ENCODE data around the gene DIP2B.
"Not testable (repeated sequence)": the region's sequence is repeated elsewhere in the genome, so short reads cannot be mapped to it uniquely, and the experiment has no call there.

DIP2B gene

GRCh38 chr12:50640321-50640939 is 135.6 kb downstream of the DIP2B start:
- no peak for DNase-seq

GRCh38 chr12:50641566-50641965 is 136.8 kb downstream of the DIP2B start:
- no peak for DNase-seq

- no peak for DNase-seq
Observed at GRCh38 chr12:50642035-50642451, 137.3 kb downstream of the DIP2B start.

- no peak for DNase-seq
Observed at GRCh38 chr12:50642761-50643160, 138.0 kb downstream of the DIP2B start.

- DNase-seq, result no peak
Observed at GRCh38 chr12:50647031-50647430, 142.2 kb downstream of the DIP2B start.

- no peak for DNase-seq
Observed at GRCh38 chr12:50647479-50647878, 142.7 kb downstream of the DIP2B start.

- no peak for DNase-seq
Observed at GRCh38 chr12:50650285-50650684, 145.5 kb downstream of the DIP2B start.

GRCh38 chr12:50655374-50655921 is 150.7 kb downstream of the DIP2B start:
- DNase-seq, result no peak

GRCh38 chr12:50659260-50659659 is 154.5 kb downstream of the DIP2B start:
- DNase-seq, result no peak

GRCh38 chr12:50659690-50660424 is 155.1 kb downstream of the DIP2B start:
- DNase-seq, result no peak

- no peak for DNase-seq
Observed at GRCh38 chr12:50660425-50660822, 155.6 kb downstream of the DIP2B start.

GRCh38 chr12:50661300-50662115 is 156.7 kb downstream of the DIP2B start:
- no peak for DNase-seq

GRCh38 chr12:50662116-50662510 is 157.3 kb downstream of the DIP2B start:
- DNase-seq, result no peak

- DNase-seq, result no peak
Observed at GRCh38 chr12:50665170-50665569, 160.4 kb downstream of the DIP2B start.

GRCh38 chr12:50665609-50666008 is 160.8 kb downstream of the DIP2B start:
- no peak for DNase-seq

- DNase-seq, result no peak
Observed at GRCh38 chr12:50666023-50666422, 161.2 kb downstream of the DIP2B start.

- DNase-seq, result no peak
Observed at GRCh38 chr12:50672158-50672557, 167.4 kb downstream of the DIP2B start.

- no peak for DNase-seq
Observed at GRCh38 chr12:50676756-50677155, 172.0 kb downstream of the DIP2B start.

- no peak for DNase-seq
Observed at GRCh38 chr12:50677858-50678257, 173.1 kb downstream of the DIP2B start.

GRCh38 chr12:50678650-50679365 is 174.0 kb downstream of the DIP2B start:
- no peak for DNase-seq

GRCh38 chr12:50679612-50680011 is 174.8 kb downstream of the DIP2B start:
- no peak for DNase-seq

- not testable (repeated sequence) for DNase-seq
Observed at GRCh38 chr12:50681064-50681463, 176.3 kb downstream of the DIP2B start.

GRCh38 chr12:50685641-50686040 is 180.9 kb downstream of the DIP2B start:
- DNase-seq, result no peak

Data from activated T-cell treated with anti-CD3 and anti-CD28 coated beads, Interleukin-2, amount 50 U/mL, for 1 hour (primary cell).